ENCODE data around the gene C1orf115.
"Not testable (repeated sequence)": the region's sequence is repeated elsewhere in the genome, so short reads cannot be mapped to it uniquely, and the experiment has no call there.

The C1orf115 gene

GRCh38 chr1:220680085-220680687 is 10.0 kb upstream of the C1orf115 start:
- no peak for TF ChIP-seq MYC (IDR thresholded peaks at IDR 0.05; ENCODE audit: low read depth, low read length)
- TF ChIP-seq MAX (IDR thresholded peaks at IDR 0.05; ENCODE audit: low read depth, low read length): no peak
- peak; percentile 62 for TF ChIP-seq CTCF (IDR thresholded peaks at IDR 0.05; ENCODE audit: low read depth, low read length)
- H3K4me3 ChIP-seq (ENCODE audit: low read depth, low read length): no peak overlapping the region
- peak; percentile 48 for DNase-seq (ENCODE audit: low read depth)

- TF ChIP-seq MAX (IDR thresholded peaks at IDR 0.05; ENCODE audit: low read depth, low read length) (no peak), CTCF (IDR thresholded peaks at IDR 0.05; ENCODE audit: low read depth, low read length) (no peak), MYC (IDR thresholded peaks at IDR 0.05; ENCODE audit: low read depth, low read length) (no peak), POLR2A (IDR thresholded peaks at IDR 0.05; ENCODE audit: extremely low read depth, insufficient read length) (no peak)
- no peak for DNase-seq (ENCODE audit: low read depth)
- H3K4me3 ChIP-seq (ENCODE audit: low read depth, low read length): no peak overlapping the region
Observed at GRCh38 chr1:220681220-220681880, 8.8 kb upstream of the C1orf115 start.

GRCh38 chr1:220682901-220683576 is 7.1 kb upstream of the C1orf115 start:
- no peak overlapping the region for H3K4me3 ChIP-seq (ENCODE audit: low read depth, low read length)
- DNase-seq (ENCODE audit: low read depth): no peak
- TF ChIP-seq MYC (IDR thresholded peaks at IDR 0.05; ENCODE audit: low read depth, low read length): no peak
- no peak for TF ChIP-seq POLR2A (IDR thresholded peaks at IDR 0.05; ENCODE audit: extremely low read depth, insufficient read length)
- TF ChIP-seq CTCF (IDR thresholded peaks at IDR 0.05; ENCODE audit: low read depth, low read length): no peak
- TF ChIP-seq MAX (IDR thresholded peaks at IDR 0.05; ENCODE audit: low read depth, low read length): no peak

- not testable (repeated sequence) for DNase-seq (ENCODE audit: low read depth); H3K4me3 ChIP-seq (ENCODE audit: low read depth, low read length)
Observed at GRCh38 chr1:220683716-220684115, 6.4 kb upstream of the C1orf115 start.

GRCh38 chr1:220684890-220685289 is 5.3 kb upstream of the C1orf115 start:
- DNase-seq (ENCODE audit: low read depth): peak; percentile 26
- no peak overlapping the region for H3K4me3 ChIP-seq (ENCODE audit: low read depth, low read length)
- TF ChIP-seq MAX (IDR thresholded peaks at IDR 0.05; ENCODE audit: low read depth, low read length) (no peak), CTCF (IDR thresholded peaks at IDR 0.05; ENCODE audit: low read depth, low read length) (no peak), MYC (IDR thresholded peaks at IDR 0.05; ENCODE audit: low read depth, low read length) (no peak), POLR2A (IDR thresholded peaks at IDR 0.05; ENCODE audit: extremely low read depth, insufficient read length) (no peak)

GRCh38 chr1:220685879-220686278 is 4.3 kb upstream of the C1orf115 start:
- no peak overlapping the region for H3K4me3 ChIP-seq (ENCODE audit: low read depth, low read length)
- DNase-seq (ENCODE audit: low read depth): no peak
- TF ChIP-seq CTCF (IDR thresholded peaks at IDR 0.05; ENCODE audit: low read depth, low read length) (no peak), POLR2A (IDR thresholded peaks at IDR 0.05; ENCODE audit: extremely low read depth, insufficient read length) (no peak), MAX (IDR thresholded peaks at IDR 0.05; ENCODE audit: low read depth, low read length) (no peak), MYC (IDR thresholded peaks at IDR 0.05; ENCODE audit: low read depth, low read length) (no peak)

All from NB4 (cell line).